ENCODE measurements around the gene ANKRD33B. TPM values are rescaled to one million over a fixed set of nuclear protein-coding genes. Genes with fewer than 3 reads are reported as not detected.

The ANKRD33B gene
- total and polyA plus RNA-seq, 9 of the 15 experiments (the other 6 are each of a cell fraction or from before 2014, with no cell fraction given) = 0.10 to 1.7 (median 0.40) TPM

DNA sequence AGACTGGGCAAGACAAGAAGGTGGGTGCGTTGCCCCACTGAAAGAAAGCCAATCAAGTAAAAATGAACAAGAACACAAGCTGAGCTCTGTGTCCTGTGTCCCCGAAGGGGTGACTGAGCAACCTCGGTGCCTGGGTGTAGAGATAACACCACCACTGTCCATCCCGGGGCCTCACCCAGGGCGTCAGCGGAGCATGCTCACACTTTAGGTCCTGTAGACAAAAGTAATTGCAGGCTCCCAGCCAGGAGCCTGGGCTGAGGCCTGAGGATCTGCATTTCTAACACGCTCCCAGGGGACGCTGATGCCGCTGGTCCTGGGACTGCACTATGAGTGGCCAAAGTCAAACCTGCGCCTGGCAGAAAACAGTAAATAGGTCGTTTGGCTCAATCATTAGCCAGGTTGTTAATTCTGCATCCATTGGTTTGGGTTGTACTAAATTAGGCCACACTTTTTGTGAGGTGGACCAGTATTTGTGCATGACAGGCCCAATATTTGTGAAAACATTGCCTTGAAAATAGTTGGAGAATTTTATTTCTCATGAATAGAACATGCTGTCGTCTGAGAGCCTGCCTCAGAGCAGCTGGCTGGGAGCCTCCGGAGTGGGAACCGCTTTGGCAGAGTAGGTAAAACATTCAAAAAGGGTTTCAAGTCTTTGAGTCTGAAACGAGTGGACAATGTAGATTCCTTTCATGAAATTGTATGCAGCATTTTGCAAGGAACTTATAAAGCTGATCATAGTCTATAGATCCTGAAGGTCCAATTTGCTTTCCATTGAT, 38.3 kb downstream of the ANKRD33B start (continued):
- TF ChIP-seq HNRNPUL1 (IDR thresholded peaks at IDR 0.05; ENCODE audit: low read length) (no peak), ZNF444 (CRISPR knock-in tag; IDR thresholded peaks at IDR 0.05) (no peak), TEAD2 (tag; IDR thresholded peaks at IDR 0.05) (no peak), FOXA3 (CRISPR knock-in tag; conservative IDR thresholded peaks at IDR 0.05 in 1 of 2, IDR thresholded peaks at IDR 0.05 in 1 of 2) (no peak), MTA1 (IDR thresholded peaks at IDR 0.05; ENCODE audit: borderline replicate concordance) (no peak), ZNF134 (CRISPR knock-in tag; conservative IDR thresholded peaks at IDR 0.05) (no peak), HNRNPL (IDR thresholded peaks at IDR 0.05; ENCODE audit: low read depth, low read length) (no peak), XRCC5 (IDR thresholded peaks at IDR 0.05; ENCODE audit: low read depth, low read length) (no peak), ELF1 (tag; IDR thresholded peaks at IDR 0.05) (no peak), ELF2 (CRISPR knock-in tag; IDR thresholded peaks at IDR 0.05) (no peak; the same call in 1 of the 2 replicates), ZNF695 (CRISPR knock-in tag; IDR thresholded peaks at IDR 0.05) (no peak), PTTG1 (tag; IDR thresholded peaks at IDR 0.05; ENCODE audit: low read depth) (no peak), ZNF311 (CRISPR knock-in tag; IDR thresholded peaks at IDR 0.05) (no peak), MTA3 (IDR thresholded peaks at IDR 0.05; ENCODE audit: borderline replicate concordance) (no peak), TEAD1 (CRISPR knock-in tag; IDR thresholded peaks at IDR 0.05) (no peak), PHB2 (IDR thresholded peaks at IDR 0.05; ENCODE audit: low read depth) (no peak), NFE2L1 (tag; IDR thresholded peaks at IDR 0.05; ENCODE audit: borderline replicate concordance, low read depth) (no peak), NR2C1 (IDR thresholded peaks at IDR 0.05) (no peak), NR2C1 (tag; IDR thresholded peaks at IDR 0.05) (0 out of 2 replicates have a peak, but pooled peaks have one; percentile 19), STAT5A (IDR thresholded peaks at IDR 0.05; ENCODE audit: borderline replicate concordance, low read length) (peak; percentile 66), MYBL2 (IDR thresholded peaks at IDR 0.05; ENCODE audit: low read depth) (no peak), MYBL2 (CRISPR knock-in tag; IDR thresholded peaks at IDR 0.05; ENCODE audit: borderline replicate concordance) (no peak), ZNF436 (CRISPR knock-in tag; IDR thresholded peaks at IDR 0.05) (no peak), ZNF583 (CRISPR knock-in tag; IDR thresholded peaks at IDR 0.05) (peak; percentile 11; the same call in 1 of the 2 replicates), BCOR (IDR thresholded peaks at IDR 0.05) (peak; percentile 79), SMARCA5 (IDR thresholded peaks at IDR 0.05) (no peak), ZNF239 (CRISPR knock-in tag; IDR thresholded peaks at IDR 0.05) (no peak)
- TF ChIP-seq, protein P1, sequence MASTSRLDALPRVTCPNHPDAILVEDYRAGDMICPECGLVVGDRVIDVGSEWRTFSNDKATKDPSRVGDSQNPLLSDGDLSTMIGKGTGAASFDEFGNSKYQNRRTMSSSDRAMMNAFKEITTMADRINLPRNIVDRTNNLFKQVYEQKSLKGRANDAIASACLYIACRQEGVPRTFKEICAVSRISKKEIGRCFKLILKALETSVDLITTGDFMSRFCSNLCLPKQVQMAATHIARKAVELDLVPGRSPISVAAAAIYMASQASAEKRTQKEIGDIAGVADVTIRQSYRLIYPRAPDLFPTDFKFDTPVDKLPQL (IDR thresholded peaks at IDR 0.05; ENCODE audit: extremely low read depth, insufficient read length) = no peak
- TF ChIP-seq, protein P2, sequence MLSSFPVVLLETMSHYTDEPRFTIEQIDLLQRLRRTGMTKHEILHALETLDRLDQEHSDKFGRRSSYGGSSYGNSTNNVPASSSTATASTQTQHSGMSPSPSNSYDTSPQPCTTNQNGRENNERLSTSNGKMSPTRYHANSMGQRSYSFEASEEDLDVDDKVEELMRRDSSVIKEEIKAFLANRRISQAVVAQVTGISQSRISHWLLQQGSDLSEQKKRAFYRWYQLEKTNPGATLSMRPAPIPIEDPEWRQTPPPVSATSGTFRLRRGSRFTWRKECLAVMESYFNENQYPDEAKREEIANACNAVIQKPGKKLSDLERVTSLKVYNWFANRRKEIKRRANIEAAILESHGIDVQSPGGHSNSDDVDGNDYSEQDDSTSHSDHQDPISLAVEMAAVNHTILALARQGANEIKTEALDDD (IDR thresholded peaks at IDR 0.05) = no peak; the same call in 1 of the 2 replicates
- TF ChIP-seq, protein P3, sequence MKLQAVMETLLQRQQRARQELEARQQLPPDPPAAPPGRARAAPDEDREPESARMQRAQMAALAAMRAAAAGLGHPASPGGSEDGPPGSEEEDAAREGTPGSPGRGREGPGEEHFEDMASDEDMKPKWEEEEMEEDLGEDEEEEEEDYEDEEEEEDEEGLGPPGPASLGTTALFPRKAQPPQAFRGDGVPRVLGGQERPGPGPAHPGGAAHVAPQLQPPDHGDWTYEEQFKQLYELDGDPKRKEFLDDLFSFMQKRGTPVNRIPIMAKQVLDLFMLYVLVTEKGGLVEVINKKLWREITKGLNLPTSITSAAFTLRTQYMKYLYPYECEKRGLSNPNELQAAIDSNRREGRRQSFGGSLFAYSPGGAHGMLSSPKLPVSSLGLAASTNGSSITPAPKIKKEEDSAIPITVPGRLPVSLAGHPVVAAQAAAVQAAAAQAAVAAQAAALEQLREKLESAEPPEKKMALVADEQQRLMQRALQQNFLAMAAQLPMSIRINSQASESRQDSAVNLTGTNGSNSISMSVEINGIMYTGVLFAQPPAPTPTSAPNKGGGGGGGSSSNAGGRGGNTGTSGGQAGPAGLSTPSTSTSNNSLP (IDR thresholded peaks at IDR 0.05; ENCODE audit: borderline replicate concordance, low read depth, low read length) = no peak

Data from K562 (cell line).